PC-3 (cell line): Measurements from ENCODE around the gene SOS1.

ENCODE experiments used
- CTCF ChIP-seq: fragments of 300-600 bp; sonication (generic); conservative IDR thresholded peaks from 2 replicates; pipeline ENCODE4 v1.5.1; 2017; ENCODE audit warnings: antibody characterized with exemption, low read depth, mild to moderate bottlenecking, low read length
- EZH2 ChIP-seq: fragments of 300-600 bp; sonication (generic); IDR thresholded peaks from one replicate; pipeline ENCODE4 v1.6.1; 2017; ENCODE audit warnings: antibody characterized with exemption, mild to moderate bottlenecking, low read length; ENCODE audit not compliant: unreplicated experiment
- EZH2phosphoT487 ChIP-seq: fragments of 300-600 bp; sonication (generic); IDR thresholded peaks from 2 replicates; pipeline ENCODE4 v1.6.1; 2018; ENCODE audit warnings: mild to moderate bottlenecking, antibody characterized with exemption, low read length, borderline replicate concordance

DNA sequence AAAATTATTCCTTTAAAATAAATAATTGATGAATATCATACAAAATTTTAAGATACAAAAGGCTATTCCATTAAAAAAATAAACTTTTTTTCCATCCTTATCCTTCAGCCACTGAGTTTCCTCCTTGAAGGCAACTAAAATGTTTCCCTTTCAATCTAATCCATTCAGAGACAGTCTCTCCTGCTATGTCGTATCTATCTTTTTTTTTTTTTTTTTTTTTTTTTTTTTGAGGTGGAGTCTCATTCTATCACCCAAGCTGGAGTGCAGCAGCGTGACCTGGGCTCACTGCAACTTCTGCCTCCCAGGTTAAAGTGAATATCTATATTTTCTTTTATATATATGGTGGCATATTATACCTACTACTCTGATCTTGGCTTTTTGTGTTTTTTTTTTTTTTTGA, 31.7 kb upstream of the SOS1 start:
- TF ChIP-seq CTCF (no peak), EZH2phosphoT487 (no peak), EZH2 (no peak)
